ENCODE measurements around the gene LRRC43. TPM values are rescaled to one million over a fixed set of nuclear protein-coding genes. Genes with fewer than 3 reads are reported as not detected.
"Not testable (repeated sequence)": the region's sequence is repeated elsewhere in the genome, so short reads cannot be mapped to it uniquely, and the experiment has no call there.

The LRRC43 gene
- total RNA-seq, 1 donor from 2014 or later, result 0.58 TPM

DNA sequence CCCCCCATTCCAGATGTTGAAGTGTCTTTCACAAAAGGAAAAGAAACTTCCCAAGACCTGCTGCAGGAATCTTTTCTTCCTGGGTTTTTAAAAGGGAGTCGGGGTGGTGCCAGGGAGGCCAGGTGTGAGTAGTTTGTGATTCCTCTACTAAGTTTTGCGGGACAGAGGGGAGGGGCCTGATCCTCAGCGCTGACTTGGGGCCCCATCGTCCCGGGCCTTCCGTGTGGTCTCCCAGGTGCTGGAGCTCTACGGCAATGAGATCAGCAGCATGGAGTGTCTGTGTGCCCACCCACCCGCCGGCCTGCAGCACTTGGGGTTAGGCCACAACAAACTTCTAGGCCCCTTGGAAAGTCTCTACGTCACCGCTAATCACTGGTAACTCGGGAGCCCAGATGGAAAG lies 4.5 kb downstream of the LRRC43 start:
- DNase-seq (ENCODE audit: low spot score), result no peak
- ATAC-seq, result no peak
- intact Hi-C loops (cut with DNase I), result no loop called here

DNA sequence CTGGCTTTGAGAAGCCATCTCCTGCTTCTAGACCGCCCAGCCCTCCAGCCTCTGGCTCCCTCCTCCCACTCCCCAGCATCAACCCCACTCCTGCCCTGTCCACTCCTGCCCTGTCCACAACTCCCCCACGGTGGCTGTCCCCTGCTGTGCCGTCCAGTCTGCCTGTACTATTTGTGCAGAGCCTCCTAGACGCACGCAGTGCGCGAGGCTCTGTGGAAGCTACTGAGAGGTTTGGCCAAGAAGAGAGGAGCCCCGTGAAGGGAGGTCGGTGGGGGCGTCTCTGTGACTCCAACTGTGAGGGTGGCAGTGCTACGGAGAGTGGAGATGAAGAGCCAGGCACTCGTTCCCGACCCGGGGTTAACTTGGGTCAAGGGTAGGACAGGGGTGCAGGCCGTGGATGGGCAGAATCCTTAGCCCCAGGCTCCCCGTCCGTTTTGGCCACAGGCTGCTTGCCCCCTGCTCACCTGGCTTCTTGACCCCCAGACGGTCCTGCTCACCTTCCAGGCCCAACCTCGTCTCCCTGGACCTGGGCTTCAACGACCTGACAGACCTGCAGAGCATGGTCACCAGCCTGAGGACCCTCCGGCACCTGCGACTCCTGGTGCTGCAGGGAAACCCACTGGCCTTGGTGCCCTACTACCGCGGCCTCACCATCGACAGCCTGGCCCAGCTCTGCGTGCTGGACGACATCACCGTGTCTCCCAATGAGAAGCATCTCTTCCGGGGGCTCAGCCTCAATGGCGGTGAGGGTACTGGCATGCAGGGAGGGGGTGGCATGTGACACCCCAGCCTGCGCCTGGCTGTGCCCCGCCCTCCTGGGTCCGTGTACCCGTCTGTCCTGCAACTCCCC lies 6.9 kb downstream of the LRRC43 start:
- no peak for ATAC-seq
- intact Hi-C loops (cut with DNase I), result no loop called here
- DNase-seq (ENCODE audit: low spot score), result no peak

GRCh38 chr12:122190842-122191668 lies 8.1 kb downstream of the LRRC43 start:
- DNase-seq (ENCODE audit: low spot score) (no peak), ATAC-seq (no peak)
- intact Hi-C loops (cut with DNase I), result no loop called here

DNA sequence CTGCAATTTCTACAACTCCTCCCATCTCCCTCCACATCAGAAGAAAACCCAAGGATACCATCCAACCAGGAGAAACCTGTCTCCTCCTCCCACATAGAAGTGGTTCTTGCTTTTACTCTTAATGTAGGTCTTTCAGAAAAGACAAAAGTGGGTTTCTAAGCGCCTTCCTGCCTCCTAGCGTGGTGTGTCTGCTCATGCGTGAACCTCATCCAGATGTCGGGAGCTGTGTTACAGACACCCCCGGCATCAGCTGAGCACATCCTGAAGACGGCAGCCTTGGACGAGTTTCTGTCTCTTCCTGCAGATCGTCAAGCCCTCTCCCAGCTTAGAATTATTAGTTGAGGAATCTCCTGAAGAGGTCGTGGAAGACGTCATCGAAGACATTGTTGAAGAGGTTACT lies 9.5 kb downstream of the LRRC43 start:
- ATAC-seq (no peak), DNase-seq (ENCODE audit: low spot score) (no peak)
- intact Hi-C loops (cut with DNase I), result no loop called here

DNA sequence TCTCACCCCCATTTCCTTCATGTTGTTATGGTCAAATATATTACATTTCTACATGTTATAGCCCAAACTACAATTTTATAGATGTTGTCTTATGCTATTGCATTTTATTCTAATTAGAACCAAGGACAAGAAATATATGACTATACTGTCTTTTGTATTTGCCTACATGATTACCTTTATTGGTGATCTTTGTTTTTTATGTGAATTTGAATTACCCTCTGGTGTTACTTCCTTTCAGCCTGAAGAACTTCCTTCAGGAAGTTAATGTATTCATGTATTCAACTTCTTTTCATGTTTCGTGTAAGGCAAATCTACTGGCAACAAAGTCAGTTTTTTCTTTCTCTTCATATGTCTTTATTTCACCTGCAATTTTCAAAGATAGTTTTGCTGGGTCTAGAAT lies 11.9 kb downstream of the LRRC43 start:
- intact Hi-C loops (cut with DNase I), result no loop called here
- no peak for DNase-seq (ENCODE audit: low spot score)
- no peak for ATAC-seq

- intact Hi-C loops (cut with DNase I), result no loop called here
- DNase-seq (ENCODE audit: low spot score) (no peak), ATAC-seq (no peak)
Observed at GRCh38 chr12:122195405-122195804, 12.5 kb downstream of the LRRC43 start.

GRCh38 chr12:122197612-122197966 lies 14.7 kb downstream of the LRRC43 start:
- intact Hi-C loops (cut with DNase I), result no loop called here
- no peak for DNase-seq (ENCODE audit: low spot score)
- ATAC-seq, result no peak

DNA sequence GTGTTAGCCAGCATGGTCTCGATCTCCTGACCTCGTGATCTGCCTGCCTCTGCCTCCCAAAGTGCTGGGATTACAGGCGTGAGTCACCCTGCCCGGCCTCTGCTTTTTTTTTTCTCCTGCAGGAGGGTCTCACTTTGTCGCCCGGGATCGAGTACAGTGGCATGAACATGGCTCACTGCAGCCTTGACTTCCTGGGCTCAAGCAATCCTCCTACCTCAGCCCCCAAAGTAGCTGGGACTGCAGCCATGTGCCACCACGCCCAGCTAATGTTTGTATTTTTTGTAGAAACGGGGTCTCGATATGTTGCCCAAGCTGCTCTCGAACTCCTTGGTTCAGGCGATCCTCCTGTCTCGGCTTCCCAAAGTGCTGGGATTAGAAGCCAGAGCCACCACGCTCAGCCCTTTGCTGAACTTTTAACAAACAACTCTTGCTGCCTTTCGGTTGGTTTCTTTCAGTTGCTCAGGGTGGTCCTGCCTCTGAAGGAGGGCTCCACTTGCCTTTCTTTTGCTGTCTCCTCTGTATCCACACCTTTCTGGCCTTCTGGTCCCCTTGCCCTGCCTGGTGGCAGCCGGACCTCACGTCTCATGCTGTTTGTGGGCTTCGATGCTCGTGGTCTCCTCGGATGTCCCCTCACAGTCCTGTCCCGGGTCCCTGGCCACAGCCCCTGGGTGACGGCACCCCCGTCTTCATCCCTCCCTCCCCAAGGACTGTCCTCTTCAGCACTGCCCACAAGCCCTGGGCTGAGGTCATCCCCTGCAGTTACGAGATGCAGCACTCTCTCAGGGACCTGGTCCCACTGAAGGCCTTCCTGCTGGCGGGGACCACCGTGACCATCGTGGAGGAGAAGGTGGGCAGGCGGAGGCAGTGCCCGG lies 16.8 kb downstream of the LRRC43 start:
- no peak for DNase-seq (ENCODE audit: low spot score)
- intact Hi-C loops (cut with DNase I), result no loop called here
- ATAC-seq, result no peak

GRCh38 chr12:122200541-122201175 lies 17.7 kb downstream of the LRRC43 start:
- no peak for ATAC-seq
- peak; percentile 49 for DNase-seq (ENCODE audit: low spot score)

DNA sequence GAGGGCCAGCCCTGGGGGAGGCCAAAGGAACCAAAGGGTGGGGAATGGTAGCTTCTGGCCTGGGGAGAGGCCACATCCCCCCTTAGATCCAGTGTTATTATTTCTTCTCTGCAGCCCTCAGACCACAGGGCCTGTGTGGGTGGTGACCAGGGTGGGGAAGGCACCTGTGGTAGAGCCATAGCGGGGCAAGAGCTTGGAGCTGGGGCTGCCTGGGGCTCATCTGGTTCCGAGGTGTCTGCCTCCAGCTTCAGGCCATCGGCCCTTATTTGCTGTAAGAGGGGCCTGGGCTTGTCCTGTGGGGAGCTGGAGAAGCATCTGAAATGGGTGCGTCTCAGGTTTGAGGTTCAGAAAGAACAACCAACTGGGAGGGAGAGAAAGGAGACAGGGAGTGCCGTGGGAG lies 18.5 kb downstream of the LRRC43 start:
- no peak for ATAC-seq
- intact Hi-C loops (cut with DNase I), result no loop called here
- DNase-seq (ENCODE audit: low spot score), result peak; percentile 28

More at GRCh38 chr12:122200541-122201175, 17.7 kb downstream of the LRRC43 start:
- intact Hi-C loops (cut with DNase I), result no loop called here

DNA sequence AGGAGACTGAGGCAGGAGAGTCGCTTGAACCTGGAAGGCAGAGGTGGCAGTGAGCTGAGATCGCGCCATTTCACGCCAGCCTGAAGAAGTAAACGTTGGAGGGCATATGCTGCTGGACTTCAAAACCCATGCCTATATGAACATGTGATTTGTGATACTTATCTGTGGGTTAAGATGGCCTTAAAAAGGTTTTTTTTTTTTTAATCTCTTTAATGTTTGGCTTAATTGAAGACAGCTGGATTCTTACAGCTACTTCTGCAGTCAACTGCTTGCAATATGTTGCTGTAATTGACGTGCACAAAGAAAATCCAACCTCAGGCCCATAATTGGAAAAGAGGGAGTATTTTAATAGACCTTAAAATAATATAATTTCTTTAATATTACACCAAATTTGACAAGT lies 19.1 kb downstream of the LRRC43 start:
- DNase-seq (ENCODE audit: low spot score) (no peak), ATAC-seq (no peak)
- intact Hi-C loops (cut with DNase I), result no loop called here

DNA sequence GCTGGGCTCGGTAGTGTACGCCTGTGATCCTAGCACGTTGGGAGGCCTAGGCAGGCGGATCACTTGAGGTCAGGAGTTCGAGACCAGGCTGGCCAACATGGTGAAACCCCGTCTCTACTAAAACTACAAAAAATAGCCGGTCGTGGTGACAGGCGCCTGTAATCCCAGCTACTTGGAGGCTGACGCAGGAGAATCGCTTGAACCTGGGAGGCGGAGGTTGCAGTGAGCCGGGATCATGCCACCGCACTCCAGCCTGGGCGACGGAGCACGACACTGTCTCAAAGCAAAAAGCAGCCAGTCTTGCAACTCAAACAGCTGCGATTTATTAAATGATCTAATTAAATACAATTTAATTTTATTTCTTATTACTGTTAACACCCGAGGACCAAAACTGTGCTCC lies 19.9 kb downstream of the LRRC43 start:
- DNase-seq (ENCODE audit: low spot score); intact Hi-C loops (cut with DNase I); ATAC-seq: not testable (repeated sequence)

GRCh38 chr12:122203301-122204166 lies 20.6 kb downstream of the LRRC43 start, which contains the start of gene B3GNT4:
B3GNT4 (plus strand) TSS chr12:122203709; CDS start chr12:122204619, 910 bp downstream.
- peak; percentile 69 for DNase-seq (ENCODE audit: low spot score)
- peak; percentile 70 for ATAC-seq
- intact Hi-C loops (cut with DNase I), result no loop called here

DNA sequence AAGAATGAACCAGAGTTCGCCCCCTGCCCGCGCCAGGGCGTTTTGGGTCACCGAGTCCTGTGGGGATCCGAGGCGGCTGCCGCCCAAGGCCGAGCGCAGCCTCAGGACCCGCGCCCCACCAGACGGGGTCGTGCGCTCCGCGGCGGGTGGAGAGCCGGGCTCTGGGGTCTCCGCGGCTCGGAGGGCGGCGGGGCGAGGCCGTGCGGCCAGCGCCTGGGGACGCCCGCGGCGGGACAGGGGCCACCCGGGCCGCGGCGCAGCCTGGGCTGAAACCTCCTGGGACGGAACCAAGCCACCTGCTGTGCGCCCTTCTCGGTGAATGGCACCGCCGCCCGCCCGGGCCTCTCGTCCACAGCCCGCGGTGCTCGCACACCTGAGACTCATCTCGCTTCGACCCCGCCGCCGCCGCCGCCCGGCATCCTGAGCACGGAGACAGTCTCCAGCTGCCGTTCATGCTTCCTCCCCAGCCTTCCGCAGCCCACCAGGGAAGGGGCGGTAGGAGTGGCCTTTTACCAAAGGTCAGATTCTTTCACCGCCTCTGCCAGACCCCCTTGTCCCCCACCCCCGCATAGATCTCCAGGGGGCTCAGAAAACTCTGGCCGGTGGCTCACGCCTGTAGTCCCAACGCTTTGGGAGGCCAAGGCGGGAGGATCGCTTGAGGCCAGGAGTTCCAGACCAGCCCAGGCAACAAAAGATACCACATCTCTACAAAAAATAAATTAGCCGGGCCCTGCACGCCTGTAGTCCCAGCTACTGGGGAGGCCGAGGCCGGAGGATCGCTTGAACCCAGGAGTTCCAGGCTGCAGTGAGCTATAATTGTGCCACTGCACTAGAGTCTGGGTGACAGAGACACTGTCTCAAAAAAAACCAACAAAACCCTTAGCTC lies 21.5 kb downstream of the LRRC43 start:
- ATAC-seq (no peak), DNase-seq (ENCODE audit: low spot score) (no peak)
- intact Hi-C loops (cut with DNase I), result no loop called here

GRCh38 chr12:122205053-122205925 lies 22.4 kb downstream of the LRRC43 start:
- DNase-seq (ENCODE audit: low spot score) (peak; percentile 26), ATAC-seq (no peak)
- intact Hi-C loops (cut with DNase I), result no loop called here

All from sciatic nerve (tissue), 2 donors.